GM21737 (cell line): ENCODE results near the gene KRT34.

ENCODE experiments used
- ATAC-seq: cut with Tn5 transposase; IDR thresholded peaks from one replicate; pipeline ENCODE4 v1.9.1; 2021; ENCODE audit warnings: mild to moderate bottlenecking, moderate library complexity; ENCODE audit not compliant: unreplicated experiment

KRT34 gene

GRCh38 chr17:41333836-41334235 is 48.3 kb downstream of the KRT34 start:
- no peak for ATAC-seq

GRCh38 chr17:41333098-41333497 is 49.0 kb downstream of the KRT34 start:
- no peak for ATAC-seq

- ATAC-seq, result no peak
Measured at GRCh38 chr17:41332239-41332638, 49.9 kb downstream of the KRT34 start.

GRCh38 chr17:41331606-41332005 is 50.5 kb downstream of the KRT34 start:
- no peak for ATAC-seq

- no peak for ATAC-seq
Measured at GRCh38 chr17:41329279-41329948, 52.7 kb downstream of the KRT34 start.

GRCh38 chr17:41328207-41328606 is 53.9 kb downstream of the KRT34 start:
- ATAC-seq, result no peak
